Fibroblast of lung (primary cell): ENCODE results near the gene KCMF1. TPM values are rescaled to one million over a fixed set of nuclear protein-coding genes. Genes with fewer than 3 reads are reported as not detected.

Experiments
- DNase-seq, 2 donors: peaks; one replicate each; pipeline versions ENCODE4 v3.0.0 to v3.0.0-alpha.2; 2010; ENCODE audit warnings: low read depth in 2 of 2
- H2AFZ ChIP-seq: 2 replicates; pipeline ENCODE4 v1.5.1; 2012; ENCODE audit warnings: low read length, control low read depth, inconsistent platforms
- H3K27ac ChIP-seq: 2 replicates; pipeline ENCODE4 v1.5.1; 2011; ENCODE audit warnings: low read length, control low read depth; ENCODE audit not compliant: insufficient read depth
- H3K27me3 ChIP-seq: 2 replicates; pipeline ENCODE4 v1.5.1; 2011; ENCODE audit warnings: mild to moderate bottlenecking, low read length; ENCODE audit not compliant: control insufficient read depth, insufficient read depth
- H3K36me3 ChIP-seq: 2 replicates; pipeline ENCODE4 v1.5.1; 2011; ENCODE audit warnings: low read length; ENCODE audit not compliant: control insufficient read depth, insufficient read depth
- H3K4me1 ChIP-seq: 2 replicates; pipeline ENCODE4 v1.5.1; 2011; ENCODE audit warnings: low read length; ENCODE audit not compliant: control insufficient read depth, insufficient read depth; ENCODE audit errors: extremely low read depth
- H3K4me2 ChIP-seq: 2 replicates; pipeline ENCODE4 v1.5.1; 2011; ENCODE audit warnings: low read length, control low read depth; ENCODE audit not compliant: insufficient read depth; ENCODE audit errors: extremely low read depth
- H3K4me3 ChIP-seq, 4 experiments: fragments of 200-600 bp in 1 of 4; sonication (generic) in 1 of 4; replicated peaks in 1 of 4; 2 replicates each; pipeline ENCODE4 v1.5.1; 2011 to 2016; ENCODE audit warnings: low read length in 4 of 4, low read depth in 3 of 4, mild to moderate bottlenecking in 3 of 4, control low read depth in 2 of 4, inconsistent platforms in 1 of 4, mixed read lengths in 1 of 4; ENCODE audit not compliant: insufficient read depth in 1 of 4; ENCODE audit errors: control extremely low read depth in 1 of 4
- H3K79me2 ChIP-seq: 2 replicates; pipeline ENCODE4 v1.5.1; 2012; ENCODE audit warnings: mild to moderate bottlenecking, low read length, inconsistent platforms; ENCODE audit not compliant: control insufficient read depth, insufficient read depth
- H3K9ac ChIP-seq: 2 replicates; pipeline ENCODE4 v1.5.1; 2011; ENCODE audit warnings: mild to moderate bottlenecking, low read length, control low read depth; ENCODE audit not compliant: insufficient read depth
- H3K9me3 ChIP-seq: 2 replicates; pipeline ENCODE4 v1.5.1; 2012; ENCODE audit warnings: low read depth, low read length; ENCODE audit not compliant: control insufficient read depth, insufficient read depth
- H4K20me1 ChIP-seq: 2 replicates; pipeline ENCODE4 v1.5.1; 2011; ENCODE audit warnings: low read length; ENCODE audit not compliant: control insufficient read depth, insufficient read depth; ENCODE audit errors: extremely low read depth
- EZH2 ChIP-seq: IDR thresholded peaks from 2 replicates; pipeline ENCODE4 v1.5.1; 2012; ENCODE audit warnings: low read length, control low read depth, mild to moderate bottlenecking; ENCODE audit errors: missing control alignments
- polyA plus RNA-seq, 2 donors: library from polyadenylated mRNA; depleted of rRNA in 1 of 2; stranded (reverse) in 1 of 2; unstranded in 1 of 2; fragments of >200 nt; gene quantifications; 2 replicates each; pipeline ENCODE4 v1.2.1, GENCODE V29; 2011 to 2012; ENCODE audit warnings: missing spikeins in 1 of 2
- total RNA-seq: library from RNA; depleted of rRNA; stranded (reverse); fragments of >200 nt; gene quantifications from 2 replicates; pipeline ENCODE4 v1.2.1, GENCODE V29; 2014
- TF ChIP-seq, protein P1 (sequence below), 2 donors: IDR thresholded peaks in 1 of 2; conservative IDR thresholded peaks in 1 of 2; 1 replicate in 1 of 2; 2 replicates in 1 of 2; pipeline ENCODE4 v1.5.1; 2011 to 2012; ENCODE audit warnings: low read length in 2 of 2, control low read depth in 1 of 2, inconsistent platforms in 1 of 2, low read depth in 1 of 2, mild to moderate bottlenecking in 1 of 2

KCMF1 gene
- total and polyA plus RNA-seq, 2 donors (not counting 1 experiment from before 2014, with no cell fraction given), result 61.8 to 120 TPM

DNA sequence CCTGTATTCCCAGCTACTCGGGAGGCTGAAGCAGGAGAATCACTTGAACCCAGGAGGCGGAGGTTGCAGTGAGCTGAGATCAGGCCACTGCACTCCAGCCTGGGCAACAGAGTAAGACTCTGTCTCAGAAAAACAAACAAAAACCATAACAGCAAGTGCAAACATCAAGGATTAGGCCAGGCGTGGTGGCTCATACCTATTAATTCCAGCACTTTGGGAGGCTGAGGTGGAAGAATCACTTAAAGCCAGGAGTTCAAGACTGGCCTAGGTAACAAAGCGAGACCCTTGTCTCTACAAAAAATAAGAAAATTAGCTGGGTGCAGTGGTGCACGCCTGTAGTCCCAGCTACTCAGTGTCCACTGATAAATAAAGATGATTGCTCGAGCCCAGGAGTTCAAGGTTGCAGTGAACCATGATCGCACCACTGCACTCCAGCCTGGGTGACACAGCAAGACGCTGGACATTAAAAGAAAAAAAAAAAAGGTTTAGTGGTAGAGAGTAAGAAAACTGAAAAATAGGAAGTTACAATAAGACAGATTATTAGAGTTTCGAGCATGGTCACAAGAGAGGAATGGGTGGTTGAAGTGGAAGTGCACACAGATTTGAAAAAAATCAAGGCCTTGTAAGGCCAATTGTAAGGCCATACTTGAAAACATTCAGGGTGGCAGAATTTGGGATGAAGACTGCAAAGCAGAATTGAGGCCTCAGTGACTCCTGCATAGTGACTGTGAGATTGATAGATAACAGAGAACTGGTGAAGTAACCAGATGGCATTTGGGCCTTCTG lies 6.4 kb upstream of the KCMF1 start:
- Histone ChIP-seq H3K4me2 (no peak overlapping the region), H3K9ac (no peak overlapping the region), H3K9me3 (no peaks in the 10 kb centered on the region), H3K4me1 (peaks cover 15% of the 10 kb centered on the region), H3K4me3 (no peak overlapping the region), H3K27me3 (no peaks in the 10 kb centered on the region), H3K36me3 (no peaks in the 10 kb centered on the region), H3K79me2 (peaks cover 23% of the 10 kb centered on the region), H2AFZ (no peak overlapping the region), H3K27ac (no peak overlapping the region), H4K20me1 (no peaks in the 10 kb centered on the region)
- DNase-seq, result no peak
- TF ChIP-seq, protein P1, sequence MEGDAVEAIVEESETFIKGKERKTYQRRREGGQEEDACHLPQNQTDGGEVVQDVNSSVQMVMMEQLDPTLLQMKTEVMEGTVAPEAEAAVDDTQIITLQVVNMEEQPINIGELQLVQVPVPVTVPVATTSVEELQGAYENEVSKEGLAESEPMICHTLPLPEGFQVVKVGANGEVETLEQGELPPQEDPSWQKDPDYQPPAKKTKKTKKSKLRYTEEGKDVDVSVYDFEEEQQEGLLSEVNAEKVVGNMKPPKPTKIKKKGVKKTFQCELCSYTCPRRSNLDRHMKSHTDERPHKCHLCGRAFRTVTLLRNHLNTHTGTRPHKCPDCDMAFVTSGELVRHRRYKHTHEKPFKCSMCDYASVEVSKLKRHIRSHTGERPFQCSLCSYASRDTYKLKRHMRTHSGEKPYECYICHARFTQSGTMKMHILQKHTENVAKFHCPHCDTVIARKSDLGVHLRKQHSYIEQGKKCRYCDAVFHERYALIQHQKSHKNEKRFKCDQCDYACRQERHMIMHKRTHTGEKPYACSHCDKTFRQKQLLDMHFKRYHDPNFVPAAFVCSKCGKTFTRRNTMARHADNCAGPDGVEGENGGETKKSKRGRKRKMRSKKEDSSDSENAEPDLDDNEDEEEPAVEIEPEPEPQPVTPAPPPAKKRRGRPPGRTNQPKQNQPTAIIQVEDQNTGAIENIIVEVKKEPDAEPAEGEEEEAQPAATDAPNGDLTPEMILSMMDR (conservative IDR thresholded peaks at IDR 0.05 in 1 of 2, IDR thresholded peaks at IDR 0.05 in 1 of 2; ENCODE audit: low read depth in 1 of 2, low read length in 2 of 2), result no peak
- TF ChIP-seq EZH2, result no peak

DNA sequence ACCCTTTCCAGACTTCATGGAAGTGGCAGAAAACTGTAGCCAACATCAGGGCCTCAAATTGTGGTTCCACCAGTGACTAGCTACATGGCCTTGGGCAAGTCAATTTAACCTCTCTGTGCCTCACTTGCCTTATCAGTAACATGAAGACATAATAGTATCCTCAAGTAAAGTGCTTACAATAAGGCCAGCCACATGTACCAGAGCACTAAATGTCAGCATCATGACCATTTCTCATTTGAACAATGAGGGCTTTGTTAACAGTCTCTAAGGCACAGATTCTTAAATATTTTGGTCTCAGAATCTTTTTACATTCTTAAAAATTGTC lies 5.8 kb upstream of the KCMF1 start:
- no peak for TF ChIP-seq EZH2
- TF ChIP-seq, protein P1 (conservative IDR thresholded peaks at IDR 0.05 in 1 of 2, IDR thresholded peaks at IDR 0.05 in 1 of 2; ENCODE audit: low read depth in 1 of 2, low read length in 2 of 2), result no peak
- Histone ChIP-seq H3K4me3 (no peak overlapping the region), H3K9me3 (no peaks in the 10 kb centered on the region), H3K27ac (no peak overlapping the region), H3K4me1 (peaks cover 11% of the 10 kb centered on the region), H3K9ac (no peak overlapping the region), H4K20me1 (no peaks in the 10 kb centered on the region), H3K79me2 (peaks cover 28% of the 10 kb centered on the region), H2AFZ (no peak overlapping the region), H3K27me3 (no peaks in the 10 kb centered on the region), H3K36me3 (no peaks in the 10 kb centered on the region), H3K4me2 (no peak overlapping the region)
- DNase-seq, result no peak

DNA sequence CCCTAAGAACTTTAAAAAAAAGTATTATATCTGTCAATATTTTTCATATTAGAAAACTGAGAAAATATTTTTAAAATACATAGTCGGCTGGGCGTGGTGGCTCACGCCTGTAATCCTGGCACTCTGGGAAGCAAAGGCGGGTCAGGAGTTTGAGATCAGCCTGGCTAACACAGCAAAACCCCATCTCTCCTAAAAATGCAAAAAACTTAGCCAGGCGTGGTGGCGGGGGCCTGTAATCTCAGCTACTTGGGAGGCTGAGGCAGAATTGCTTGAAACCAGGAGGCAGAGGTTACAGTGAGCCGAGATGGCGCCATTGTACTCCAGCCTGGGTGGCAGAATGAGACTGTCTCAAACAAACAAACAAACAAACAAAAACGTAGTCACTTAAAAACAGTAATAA lies 5.1 kb upstream of the KCMF1 start:
- H3K27ac ChIP-seq, result no peak overlapping the region
- no peak for DNase-seq
- no peak overlapping the region for H3K9ac ChIP-seq
- H3K4me1 ChIP-seq, result peaks cover 8% of the 10 kb centered on the region
- TF ChIP-seq, protein P1 (conservative IDR thresholded peaks at IDR 0.05 in 1 of 2, IDR thresholded peaks at IDR 0.05 in 1 of 2; ENCODE audit: low read depth in 1 of 2, low read length in 2 of 2), result no peak
- no peak for TF ChIP-seq EZH2
- H3K79me2 ChIP-seq, result peaks cover 32% of the 10 kb centered on the region
- H3K4me3 ChIP-seq, result no peak overlapping the region
- no peak overlapping the region for H2AFZ ChIP-seq
- H4K20me1 ChIP-seq, result no peaks in the 10 kb centered on the region
- H3K4me2 ChIP-seq, result no peak overlapping the region
- no peaks in the 10 kb centered on the region for H3K36me3 ChIP-seq
- H3K27me3 ChIP-seq, result no peaks in the 10 kb centered on the region
- no peaks in the 10 kb centered on the region for H3K9me3 ChIP-seq
